K562 (cell line): ENCODE measurements around the gene AHNAK. TPM values are rescaled to one million over a fixed set of nuclear protein-coding genes. Genes with fewer than 3 reads are reported as not detected.

Experiments used
- BCLAF1 ChIP-seq, 2 experiments: fragments of 450-650 bp in 1 of 2; IDR thresholded peaks; 2 replicates each; pipeline ENCODE4 v1.6.1; 2011 to 2017; ENCODE audit warnings: low read depth in 2 of 2, antibody characterized with exemption in 1 of 2, borderline replicate concordance in 1 of 2, low read length in 1 of 2, mild to moderate bottlenecking in 1 of 2, mixed read lengths in 1 of 2; ENCODE audit not compliant: control insufficient read depth in 1 of 2
- BRD9 ChIP-seq: fragments of 450-650 bp; IDR thresholded peaks from 2 replicates; pipeline ENCODE4 v1.6.1; 2018; ENCODE audit warnings: low read depth; ENCODE audit not compliant: partially characterized antibody
- CTBP1 ChIP-seq: fragments of 450-650 bp; IDR thresholded peaks from 2 replicates; pipeline ENCODE4 v1.6.1; 2016; ENCODE audit warnings: borderline replicate concordance
- EP400 ChIP-seq: fragments of 450-650 bp; IDR thresholded peaks from 2 replicates; pipeline ENCODE4 v1.6.1; 2017; ENCODE audit warnings: antibody characterized with exemption, mild to moderate bottlenecking, moderate library complexity
- PKNOX1 ChIP-seq: fragments of 450-650 bp; IDR thresholded peaks from 2 replicates; pipeline ENCODE4 v1.6.1; 2016
- PURB ChIP-seq: sonication (generic); formaldehyde crosslinking; IDR thresholded peaks from 2 replicates; pipeline ENCODE4 v1.9.0; 2021; ENCODE audit warnings: low read depth, mild to moderate bottlenecking, missing genetic modification reagents
- SAFB2 ChIP-seq: fragments of 200-400 bp; formaldehyde crosslinking; IDR thresholded peaks from 2 replicates; pipeline ENCODE4 v1.6.1; 2018; ENCODE audit warnings: borderline replicate concordance, low read length, low read depth, moderate library complexity; ENCODE audit not compliant: severe bottlenecking
- SMARCA4 ChIP-seq: fragments of 450-650 bp; IDR thresholded peaks from 2 replicates; pipeline ENCODE4 v1.6.1; 2016
- SRF ChIP-seq, 2 experiments: fragments of 250-450, 450-650 bp in 1 of 2; sonication (Bioruptor Pico) in 1 of 2; sonication (generic) in 1 of 2; formaldehyde crosslinking; IDR thresholded peaks; 2 replicates each; pipeline versions ENCODE4 v1.5.0 to v1.5.1; 2020 to 2022; ENCODE audit warnings: mild to moderate bottlenecking in 1 of 2, missing genetic modification reagents in 1 of 2
- TRIM28 ChIP-seq: fragments of 450-650 bp; IDR thresholded peaks from 2 replicates; pipeline ENCODE4 v1.6.1; 2017
- TSHZ1 ChIP-seq: fragments of 250-450 bp; sonication (Bioruptor Pico); IDR thresholded peaks from 2 replicates; pipeline ENCODE4 v1.4.0; 2020; ENCODE audit warnings: mild to moderate bottlenecking, moderate library complexity
- ZEB2 ChIP-seq: fragments of 450-650 bp; IDR thresholded peaks from 2 replicates; pipeline ENCODE4 v1.6.1; 2016
- ZNF134 ChIP-seq: fragments of 250-450 bp; sonication (Bioruptor Pico); conservative IDR thresholded peaks from 2 replicates; pipeline ENCODE4 v1.4.0; 2020
- ZNF277 ChIP-seq: fragments of 250-450 bp; sonication (Bioruptor Pico); IDR thresholded peaks from 2 replicates; pipeline ENCODE4 v1.8.0; 2022; ENCODE audit warnings: inconsistent platforms, mild to moderate bottlenecking, moderate library complexity, borderline replicate concordance
- ZNF785 ChIP-seq: fragments of 250-450 bp; sonication (Bioruptor Pico); IDR thresholded peaks from 2 replicates; pipeline ENCODE4 v1.4.0; 2020; ENCODE audit warnings: mild to moderate bottlenecking
- polyA plus RNA-seq, 8 experiments: library from polyadenylated mRNA; depleted of rRNA in 4 of 8; stranded (reverse) in 5 of 8; unstranded in 3 of 8; fragments of >200 nt; fragmentation: Nextera tagmentation in 2 of 8; fragmentation: Illumina TruSeq in 1 of 8; extraction: Ambion mirVana in 2 of 8; extraction: Trizol in 1 of 8; gene quantifications; 2 replicates each; pipeline versions ENCODE4 v1.2.1 to v1.2.3, GENCODE V29; 2011 to 2014; ENCODE audit warnings: inconsistent platforms in 1 of 8, missing spikeins in 1 of 8
- total RNA-seq, 7 experiments: library from RNA; depleted of rRNA in 6 of 7; stranded (reverse); fragments of >200 nt in 6 of 7; fragmentation: Illumina TruSeq in 2 of 7; extraction: Trizol in 2 of 7; gene quantifications; 2 replicates each; pipeline versions ENCODE4 v1.2.1 to v1.2.3, GENCODE V29; 2011 to 2021; ENCODE audit warnings: low replicate concordance in 1 of 7
- TF ChIP-seq, protein P1 (sequence below): sonication (generic); formaldehyde crosslinking; IDR thresholded peaks from 2 replicates; pipeline ENCODE4 v1.9.0; 2022; ENCODE audit warnings: mild to moderate bottlenecking, missing genetic modification reagents
- TF ChIP-seq, protein P2 (sequence below): sonication (generic); formaldehyde crosslinking; IDR thresholded peaks from 2 replicates; pipeline ENCODE4 v1.5.0; 2020; ENCODE audit warnings: missing genetic modification reagents

Gene AHNAK
- total and polyA plus RNA-seq, 9 of the 15 experiments (the other 6 are each of a cell fraction or from before 2014, with no cell fraction given), result 1.5 to 89.7 (median 45.0) TPM

- no peak for TF ChIP-seq BCLAF1 (IDR thresholded peaks at IDR 0.05; ENCODE audit: borderline replicate concordance in 1 of 2, control insufficient read depth in 1 of 2, low read depth in 2 of 2, low read length in 1 of 2)
- TF ChIP-seq SMARCA4, result peak; percentile 20; the same call in 1 of the 2 replicates
- no peak for TF ChIP-seq ZNF785 (CRISPR knock-in tag)
- no peak for TF ChIP-seq SRF (CRISPR knock-in tag; IDR thresholded peaks at IDR 0.05)
- peak; percentile 16; the same call in 1 of the 2 replicates for TF ChIP-seq EP400
- TF ChIP-seq PURB, result no peak
- no peak for TF ChIP-seq TSHZ1 (CRISPR knock-in tag)
- TF ChIP-seq CTBP1, result peak; percentile 52
- TF ChIP-seq ZNF277 (CRISPR knock-in tag), result no peak
- peak; percentile 76; the same call in 1 of the 2 replicates for TF ChIP-seq ZEB2
- no peak for TF ChIP-seq ZNF134 (CRISPR knock-in tag)
- no peak for TF ChIP-seq TRIM28
- no peak for TF ChIP-seq SAFB2
- TF ChIP-seq BRD9, result peak; percentile 43
- TF ChIP-seq, protein P1, sequence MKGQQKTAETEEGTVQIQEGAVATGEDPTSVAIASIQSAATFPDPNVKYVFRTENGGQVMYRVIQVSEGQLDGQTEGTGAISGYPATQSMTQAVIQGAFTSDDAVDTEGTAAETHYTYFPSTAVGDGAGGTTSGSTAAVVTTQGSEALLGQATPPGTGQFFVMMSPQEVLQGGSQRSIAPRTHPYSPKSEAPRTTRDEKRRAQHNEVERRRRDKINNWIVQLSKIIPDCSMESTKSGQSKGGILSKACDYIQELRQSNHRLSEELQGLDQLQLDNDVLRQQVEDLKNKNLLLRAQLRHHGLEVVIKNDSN (CRISPR knock-in tag), result peak; percentile 86
- peak; percentile 75 for TF ChIP-seq PKNOX1
- TF ChIP-seq, protein P2, sequence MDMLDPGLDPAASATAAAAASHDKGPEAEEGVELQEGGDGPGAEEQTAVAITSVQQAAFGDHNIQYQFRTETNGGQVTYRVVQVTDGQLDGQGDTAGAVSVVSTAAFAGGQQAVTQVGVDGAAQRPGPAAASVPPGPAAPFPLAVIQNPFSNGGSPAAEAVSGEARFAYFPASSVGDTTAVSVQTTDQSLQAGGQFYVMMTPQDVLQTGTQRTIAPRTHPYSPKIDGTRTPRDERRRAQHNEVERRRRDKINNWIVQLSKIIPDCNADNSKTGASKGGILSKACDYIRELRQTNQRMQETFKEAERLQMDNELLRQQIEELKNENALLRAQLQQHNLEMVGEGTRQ (CRISPR knock-in tag), result peak; percentile 77
Observed at GRCh38 chr11:62499944-62500649, 46.5 kb downstream of the AHNAK start (continued).
